ENCODE results near the gene PHIP. TPM values are rescaled to one million over a fixed set of nuclear protein-coding genes. Genes with fewer than 3 reads are reported as not detected.
"Not testable (repeated sequence)": the region's sequence is repeated elsewhere in the genome, so short reads cannot be mapped to it uniquely, and the experiment has no call there.

PHIP gene
- polyA plus RNA-seq, 1 experiment, result 3.1 TPM

GRCh38 chr6:78936515-78936914 is 141.5 kb downstream of the PHIP start:
- H3K36me3 ChIP-seq (ENCODE audit: control insufficient read depth, insufficient read depth, low read length), result peaks cover 2% of the 10 kb centered on the region; the same call in 1 of the 2 replicates
- CTCF ChIA-PET, result no interaction called here
- POLR2A ChIA-PET, result no interaction called here

DNA sequence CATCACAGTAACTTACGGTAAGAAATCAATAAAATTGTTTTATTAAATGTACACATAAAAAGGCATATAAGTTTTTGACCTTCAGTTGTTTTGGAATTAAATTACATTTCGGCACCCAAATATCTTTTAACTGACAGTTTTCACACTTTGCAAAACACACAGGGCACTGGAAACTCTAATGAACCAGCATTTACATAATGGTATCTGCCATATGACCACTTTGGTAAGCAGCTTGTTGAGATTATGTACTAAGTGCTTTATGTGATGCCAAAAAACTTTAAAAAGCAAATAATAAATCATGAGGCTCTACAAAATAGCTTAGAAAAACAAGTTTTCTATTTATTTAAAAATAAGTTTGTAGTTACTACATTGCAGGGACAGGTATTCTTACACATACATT is 142.5 kb downstream of the PHIP start:
- Histone ChIP-seq H3K27me3 (ENCODE audit: control insufficient read depth, insufficient read depth, low read length) (no peaks in the 10 kb centered on the region), H3K4me3 (ENCODE audit: low read depth, low read length) (no peak overlapping the region), H3K36me3 (ENCODE audit: control insufficient read depth, insufficient read depth, low read length) (peaks cover under 1% of the 10 kb centered on the region; the same call in 1 of the 2 replicates)
- ChIA-PET CTCF (no interaction called here), POLR2A (no interaction called here)
- TF ChIP-seq, protein P1, sequence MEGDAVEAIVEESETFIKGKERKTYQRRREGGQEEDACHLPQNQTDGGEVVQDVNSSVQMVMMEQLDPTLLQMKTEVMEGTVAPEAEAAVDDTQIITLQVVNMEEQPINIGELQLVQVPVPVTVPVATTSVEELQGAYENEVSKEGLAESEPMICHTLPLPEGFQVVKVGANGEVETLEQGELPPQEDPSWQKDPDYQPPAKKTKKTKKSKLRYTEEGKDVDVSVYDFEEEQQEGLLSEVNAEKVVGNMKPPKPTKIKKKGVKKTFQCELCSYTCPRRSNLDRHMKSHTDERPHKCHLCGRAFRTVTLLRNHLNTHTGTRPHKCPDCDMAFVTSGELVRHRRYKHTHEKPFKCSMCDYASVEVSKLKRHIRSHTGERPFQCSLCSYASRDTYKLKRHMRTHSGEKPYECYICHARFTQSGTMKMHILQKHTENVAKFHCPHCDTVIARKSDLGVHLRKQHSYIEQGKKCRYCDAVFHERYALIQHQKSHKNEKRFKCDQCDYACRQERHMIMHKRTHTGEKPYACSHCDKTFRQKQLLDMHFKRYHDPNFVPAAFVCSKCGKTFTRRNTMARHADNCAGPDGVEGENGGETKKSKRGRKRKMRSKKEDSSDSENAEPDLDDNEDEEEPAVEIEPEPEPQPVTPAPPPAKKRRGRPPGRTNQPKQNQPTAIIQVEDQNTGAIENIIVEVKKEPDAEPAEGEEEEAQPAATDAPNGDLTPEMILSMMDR (IDR thresholded peaks at IDR 0.05; ENCODE audit: insufficient read depth, low read depth, low read length), result no peak
- DNase-seq (ENCODE audit: low read depth), result no peak

More at GRCh38 chr6:78936515-78936914, 141.5 kb downstream of the PHIP start:
- no peak for DNase-seq (ENCODE audit: low read depth)
- H3K4me3 ChIP-seq (ENCODE audit: low read depth, low read length), result no peak overlapping the region
- TF ChIP-seq, protein P1 (IDR thresholded peaks at IDR 0.05; ENCODE audit: insufficient read depth, low read depth, low read length), result no peak
- no peaks in the 10 kb centered on the region for H3K27me3 ChIP-seq (ENCODE audit: control insufficient read depth, insufficient read depth, low read length)

GRCh38 chr6:78925317-78925716 is 152.7 kb downstream of the PHIP start:
- CTCF ChIA-PET, result no interaction called here

DNA sequence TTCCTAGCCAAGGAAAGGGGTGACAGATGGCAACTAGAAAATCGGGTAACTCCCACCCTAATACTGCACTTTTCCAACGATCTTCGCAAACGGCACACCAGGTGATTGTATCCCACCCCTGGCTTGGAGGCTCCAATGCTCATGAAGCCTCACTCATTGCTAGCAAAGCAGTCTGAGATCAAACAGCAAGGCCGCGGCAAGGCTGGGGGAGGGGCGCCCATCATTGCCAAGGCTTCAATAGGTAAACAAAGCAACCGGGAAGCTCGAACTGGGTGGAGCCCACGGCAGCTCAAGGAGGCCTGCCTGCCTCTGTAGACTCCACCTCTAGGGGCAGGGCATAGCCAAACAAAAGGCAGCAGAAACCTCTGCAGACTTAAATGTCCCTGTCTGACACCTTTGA is 156.9 kb downstream of the PHIP start:
- DNase-seq (ENCODE audit: low read depth); H3K4me3 ChIP-seq (ENCODE audit: low read depth, low read length); CTCF ChIA-PET; H3K36me3 ChIP-seq (ENCODE audit: control insufficient read depth, insufficient read depth, low read length); POLR2A ChIA-PET; H3K27me3 ChIP-seq (ENCODE audit: control insufficient read depth, insufficient read depth, low read length): not testable (repeated sequence)

More at GRCh38 chr6:78925317-78925716, 152.7 kb downstream of the PHIP start:
- POLR2A ChIA-PET, result no interaction called here
- no peaks in the 10 kb centered on the region for H3K36me3 ChIP-seq (ENCODE audit: control insufficient read depth, insufficient read depth, low read length)
- no peak overlapping the region for H3K4me3 ChIP-seq (ENCODE audit: low read depth, low read length)
- no peak for DNase-seq (ENCODE audit: low read depth)
- H3K27me3 ChIP-seq (ENCODE audit: control insufficient read depth, insufficient read depth, low read length), result no peaks in the 10 kb centered on the region
- TF ChIP-seq, protein P1 (IDR thresholded peaks at IDR 0.05; ENCODE audit: insufficient read depth, low read depth, low read length), result no peak

- ChIA-PET POLR2A (no interaction called here), CTCF (no interaction called here)
- Histone ChIP-seq H3K4me3 (ENCODE audit: low read depth, low read length) (no peak overlapping the region), H3K27me3 (ENCODE audit: control insufficient read depth, insufficient read depth, low read length) (no peaks in the 10 kb centered on the region), H3K36me3 (ENCODE audit: control insufficient read depth, insufficient read depth, low read length) (no peaks in the 10 kb centered on the region)
- TF ChIP-seq, protein P1 (IDR thresholded peaks at IDR 0.05; ENCODE audit: insufficient read depth, low read depth, low read length), result no peak
- DNase-seq (ENCODE audit: low read depth), result no peak
These were observed 160.3 kb downstream of the PHIP start for GRCh38 chr6:78917788-78918187.

DNA sequence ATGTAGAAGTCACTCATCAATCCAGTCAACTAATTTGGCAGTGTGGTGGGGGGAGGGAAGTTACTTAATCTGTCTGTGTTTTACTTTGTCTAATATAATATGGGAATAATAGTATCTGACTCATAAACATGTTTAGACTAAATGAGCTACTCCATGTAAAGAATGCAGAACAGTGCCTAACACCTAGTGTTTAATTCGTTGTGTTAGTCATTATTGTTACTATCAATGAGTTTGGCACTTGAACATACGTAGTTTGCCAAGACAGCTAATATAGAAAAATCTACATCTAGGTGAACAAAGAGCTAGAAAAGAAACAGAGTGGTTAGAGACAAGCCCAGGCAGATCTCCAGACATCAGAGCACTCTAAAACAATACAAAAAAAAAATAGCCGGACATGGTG is 161.6 kb downstream of the PHIP start:
- POLR2A ChIA-PET, result no interaction called here
- Histone ChIP-seq H3K4me3 (ENCODE audit: low read depth, low read length) (no peak overlapping the region), H3K27me3 (ENCODE audit: control insufficient read depth, insufficient read depth, low read length) (no peaks in the 10 kb centered on the region), H3K36me3 (ENCODE audit: control insufficient read depth, insufficient read depth, low read length) (no peaks in the 10 kb centered on the region)
- TF ChIP-seq, protein P1 (IDR thresholded peaks at IDR 0.05; ENCODE audit: insufficient read depth, low read depth, low read length), result no peak
- no peak for DNase-seq (ENCODE audit: low read depth)
- CTCF ChIA-PET, result interaction anchor here (0.7 kb wide), 1 partner anchor 47 kb away, joined by 4 read pairs; no protein-coding TSS in a partner anchor

Measured in BJ (cell line).